Ascending aorta (tissue), 2 donors: ENCODE measurements around the gene ENKUR. TPM values are rescaled to one million over a fixed set of nuclear protein-coding genes. Genes with fewer than 3 reads are reported as not detected.

Experiments
- DNase-seq, 2 donors: peaks; one replicate each; pipeline ENCODE4 v3.0.0-alpha.2; 2019; ENCODE audit warnings: low spot score in 2 of 2
- H3K27ac ChIP-seq, 2 donors: fragments of 200-600 bp; sonication (generic); one replicate each; pipeline ENCODE4 v1.5.1; 2016 to 2017; ENCODE audit warnings: mild to moderate bottlenecking in 1 of 2
- H3K27me3 ChIP-seq: fragments of 200-600 bp; sonication (generic); one replicate; pipeline ENCODE4 v1.5.1; 2017
- H3K36me3 ChIP-seq, 2 donors: fragments of 200-600 bp; sonication (generic); one replicate each; pipeline ENCODE4 v1.5.1; 2016
- H3K4me1 ChIP-seq, 2 donors: fragments of 200-600 bp; sonication (generic); one replicate each; pipeline ENCODE4 v1.5.1; 2016 to 2017; ENCODE audit warnings: mild to moderate bottlenecking in 1 of 2
- H3K4me3 ChIP-seq, 2 donors: fragments of 200-600 bp; sonication (generic); one replicate each; pipeline ENCODE4 v1.5.1; 2016 to 2017; ENCODE audit warnings: mild to moderate bottlenecking in 1 of 2
- H3K9me3 ChIP-seq, 2 donors: fragments of 200-600 bp; sonication (generic); one replicate each; pipeline ENCODE4 v1.5.1; 2016
- intact Hi-C: fragments of 100-400 bp; cut with DNase I; formaldehyde crosslinking; loops from one replicate; pipeline ENCODE4 v1.15.1; 2023
- total RNA-seq: library from RNA; depleted of rRNA; stranded (reverse); fragments of >200 nt; gene quantifications from one replicate; pipeline ENCODE4 v1.1.0, GENCODE V29; 2016
- TF ChIP-seq, protein P1 (sequence below), 3 experiments: fragments of 200-600 bp in 2 of 3; fragments of 450-650 bp in 1 of 3; sonication (generic) in 2 of 3; IDR thresholded peaks; one replicate each; pipeline ENCODE4 v1.5.1; 2016 to 2019; ENCODE audit warnings: antibody characterized with exemption in 3 of 3, mild to moderate bottlenecking in 1 of 3, moderate library complexity in 1 of 3

ENKUR gene
- total RNA-seq, 1 donor from 2014 or later: not detected

DNA sequence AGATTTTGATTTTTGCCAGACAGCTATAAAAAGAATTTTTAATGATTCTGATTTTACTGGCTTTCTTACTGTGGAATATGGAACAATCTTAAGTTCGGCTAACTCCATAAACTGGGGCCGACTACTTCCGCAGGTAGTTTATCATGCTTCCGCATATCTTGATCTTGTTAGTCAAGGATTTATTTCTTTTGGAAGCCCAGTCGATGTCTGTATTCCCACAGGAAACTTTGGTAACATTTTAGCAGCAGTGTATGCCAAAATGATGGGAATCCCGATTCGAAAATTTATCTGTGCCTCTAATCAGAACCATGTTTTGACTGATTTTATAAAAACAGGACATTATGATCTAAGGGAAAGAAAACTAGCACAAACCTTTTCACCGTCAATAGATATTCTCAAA is 8.6 kb upstream of the ENKUR start:
- no peaks in the 10 kb centered on the region for H3K27me3 ChIP-seq
- TF ChIP-seq, protein P1, sequence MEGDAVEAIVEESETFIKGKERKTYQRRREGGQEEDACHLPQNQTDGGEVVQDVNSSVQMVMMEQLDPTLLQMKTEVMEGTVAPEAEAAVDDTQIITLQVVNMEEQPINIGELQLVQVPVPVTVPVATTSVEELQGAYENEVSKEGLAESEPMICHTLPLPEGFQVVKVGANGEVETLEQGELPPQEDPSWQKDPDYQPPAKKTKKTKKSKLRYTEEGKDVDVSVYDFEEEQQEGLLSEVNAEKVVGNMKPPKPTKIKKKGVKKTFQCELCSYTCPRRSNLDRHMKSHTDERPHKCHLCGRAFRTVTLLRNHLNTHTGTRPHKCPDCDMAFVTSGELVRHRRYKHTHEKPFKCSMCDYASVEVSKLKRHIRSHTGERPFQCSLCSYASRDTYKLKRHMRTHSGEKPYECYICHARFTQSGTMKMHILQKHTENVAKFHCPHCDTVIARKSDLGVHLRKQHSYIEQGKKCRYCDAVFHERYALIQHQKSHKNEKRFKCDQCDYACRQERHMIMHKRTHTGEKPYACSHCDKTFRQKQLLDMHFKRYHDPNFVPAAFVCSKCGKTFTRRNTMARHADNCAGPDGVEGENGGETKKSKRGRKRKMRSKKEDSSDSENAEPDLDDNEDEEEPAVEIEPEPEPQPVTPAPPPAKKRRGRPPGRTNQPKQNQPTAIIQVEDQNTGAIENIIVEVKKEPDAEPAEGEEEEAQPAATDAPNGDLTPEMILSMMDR (IDR thresholded peaks at IDR 0.05): no peak
- H3K27ac ChIP-seq: peak overlapping the region; percentile 52 to 67
- peak overlapping the region in 1 of 2 donors; percentile 38 for H3K4me3 ChIP-seq
- no peaks in the 10 kb centered on the region for H3K9me3 ChIP-seq
- H3K36me3 ChIP-seq: no peaks in the 10 kb centered on the region
- peaks cover 0 to 7% of the 10 kb centered on the region in 2 donors for H3K4me1 ChIP-seq
- intact Hi-C loops: no loop called here
- DNase-seq: no peak

DNA sequence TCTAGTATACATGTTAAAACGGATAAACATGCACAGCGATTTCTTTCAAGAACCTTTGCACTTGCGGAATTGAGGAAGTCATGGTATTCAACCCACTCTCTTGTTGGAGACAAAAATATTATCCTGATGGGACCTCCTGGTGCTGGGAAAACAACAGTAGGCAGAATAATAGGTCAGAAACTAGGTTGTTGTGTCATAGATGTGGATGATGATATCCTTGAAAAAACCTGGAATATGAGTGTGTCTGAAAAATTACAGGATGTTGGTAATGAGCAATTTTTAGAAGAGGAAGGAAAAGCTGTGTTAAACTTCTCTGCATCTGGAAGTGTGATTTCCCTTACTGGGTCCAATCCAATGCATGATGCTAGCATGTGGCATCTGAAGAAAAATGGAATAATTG is 7.3 kb upstream of the ENKUR start:
- TF ChIP-seq, protein P1 (IDR thresholded peaks at IDR 0.05): no peak
- H3K27ac ChIP-seq: no peak overlapping the region
- intact Hi-C loops: no loop called here
- peaks cover 0 to 7% of the 10 kb centered on the region in 2 donors for H3K4me1 ChIP-seq
- H3K27me3 ChIP-seq: no peaks in the 10 kb centered on the region
- H3K4me3 ChIP-seq: no peak overlapping the region
- no peaks in the 10 kb centered on the region for H3K9me3 ChIP-seq
- H3K36me3 ChIP-seq: no peaks in the 10 kb centered on the region
- DNase-seq: no peak

DNA sequence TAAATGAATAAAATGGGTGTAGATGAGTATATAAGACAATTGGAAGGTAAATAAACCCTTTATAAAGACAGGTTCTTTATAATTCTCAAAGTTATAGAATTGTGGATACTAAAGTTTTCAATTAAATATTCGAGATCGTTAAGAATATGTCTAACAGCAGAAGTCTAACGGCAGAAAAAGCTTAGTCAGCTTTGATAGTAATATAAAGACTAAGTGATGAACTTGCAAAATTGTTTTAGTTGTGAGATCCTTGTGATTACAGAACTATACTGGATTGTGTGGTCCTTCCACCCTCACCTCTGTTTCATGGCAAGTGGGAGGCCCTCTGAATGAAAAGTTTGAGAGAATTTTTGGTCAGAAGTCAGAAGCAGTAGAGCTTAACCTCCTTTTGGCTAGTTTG is 2.7 kb upstream of the ENKUR start:
- Histone ChIP-seq H3K4me1 (peaks cover 0 to 12% of the 10 kb centered on the region in 2 donors), H3K27ac (no peak overlapping the region), H3K27me3 (no peaks in the 10 kb centered on the region), H3K9me3 (no peaks in the 10 kb centered on the region), H3K36me3 (no peaks in the 10 kb centered on the region), H3K4me3 (no peak overlapping the region)
- no peak for DNase-seq
- intact Hi-C loops: loop anchor here (5.0 kb wide), 1 partner anchor 61 kb away; no protein-coding TSS in a partner anchor
- TF ChIP-seq, protein P1 (IDR thresholded peaks at IDR 0.05): no peak

DNA sequence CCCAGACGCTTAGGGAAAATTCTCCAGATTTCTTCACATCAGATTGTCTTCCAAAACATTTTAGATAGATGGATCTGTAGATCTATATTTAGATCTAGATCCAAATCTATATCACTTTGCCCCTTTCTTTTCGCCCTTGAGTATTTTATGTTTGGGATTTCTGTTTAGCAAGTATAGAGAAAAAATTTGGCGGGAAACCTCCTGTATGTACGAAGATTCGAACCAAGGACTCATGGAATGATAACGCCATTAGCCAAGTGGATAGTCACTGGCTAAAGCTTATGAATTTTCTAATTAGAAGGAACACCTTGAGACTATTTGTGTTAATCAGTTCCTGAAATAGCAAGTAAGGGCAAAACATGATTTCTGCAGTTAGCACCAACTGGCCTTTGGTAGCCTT is 1.7 kb upstream of the ENKUR start:
- Histone ChIP-seq H3K4me3 (peak overlapping the region in 1 of 2 donors; percentile 74), H3K9me3 (no peaks in the 10 kb centered on the region), H3K27me3 (no peaks in the 10 kb centered on the region), H3K27ac (peak overlapping the region; percentile 85 to 88), H3K36me3 (no peaks in the 10 kb centered on the region), H3K4me1 (peaks cover 0 to 9% of the 10 kb centered on the region in 2 donors)
- TF ChIP-seq, protein P1 (IDR thresholded peaks at IDR 0.05): no peak
- no peak for DNase-seq
- intact Hi-C loops: loop anchor here (2.0 to 5.0 kb wide), 3 partner anchors 60 to 157 kb away; partner anchors contain the start of gene GPR158

DNA sequence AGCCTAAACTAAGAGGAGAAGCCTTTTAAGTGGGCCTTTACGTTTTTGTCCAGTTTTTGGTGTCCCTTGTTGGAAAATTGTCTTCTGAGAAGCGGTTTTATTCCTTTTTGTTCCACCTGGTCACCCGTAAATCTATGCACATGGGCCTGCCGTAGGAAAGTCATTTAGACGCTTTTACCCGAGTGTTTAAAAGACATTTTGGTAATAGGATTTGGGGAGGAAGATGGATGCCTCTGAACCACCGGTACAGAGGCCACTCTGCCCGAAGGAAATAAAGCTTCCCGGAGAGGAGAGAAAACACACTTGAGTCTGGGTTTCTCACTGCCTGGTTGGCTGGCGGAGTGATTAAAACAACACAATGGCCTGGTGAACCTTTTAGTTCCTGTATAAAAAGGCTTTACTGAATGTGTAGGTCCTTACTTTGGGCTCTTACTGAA is 1.2 kb upstream of the ENKUR start:
- intact Hi-C loops: loop anchor here (2.0 to 5.0 kb wide), 3 partner anchors 60 to 158 kb away; partner anchors contain the start of gene GPR158
- Histone ChIP-seq H3K36me3 (no peaks in the 10 kb centered on the region), H3K4me3 (peak overlapping the region; percentile 74 to 77), H3K4me1 (peaks cover 0 to 9% of the 10 kb centered on the region in 2 donors), H3K27ac (peak overlapping the region; percentile 85 to 88), H3K27me3 (no peaks in the 10 kb centered on the region), H3K9me3 (no peaks in the 10 kb centered on the region)
- peak in 1 of 2 donors; percentile 63 for DNase-seq
- TF ChIP-seq, protein P1 (IDR thresholded peaks at IDR 0.05): no peak
